GM21825 (cell line): Measurements from ENCODE around the gene PDRG1.

Experiments used
- ATAC-seq: cut with Tn5 transposase; IDR thresholded peaks from one replicate; pipeline ENCODE4 v1.9.1; 2021; ENCODE audit warnings: mild to moderate bottlenecking, moderate library complexity; ENCODE audit not compliant: unreplicated experiment

PDRG1 gene

GRCh38 chr20:31951530-31952453 lies at the start of gene PDRG1:
Gene PDRG1 (minus strand): TSS chr20:31952046. CDS start chr20:31951961, 85 bp downstream.
- ATAC-seq, result peak; percentile 87

DNA sequence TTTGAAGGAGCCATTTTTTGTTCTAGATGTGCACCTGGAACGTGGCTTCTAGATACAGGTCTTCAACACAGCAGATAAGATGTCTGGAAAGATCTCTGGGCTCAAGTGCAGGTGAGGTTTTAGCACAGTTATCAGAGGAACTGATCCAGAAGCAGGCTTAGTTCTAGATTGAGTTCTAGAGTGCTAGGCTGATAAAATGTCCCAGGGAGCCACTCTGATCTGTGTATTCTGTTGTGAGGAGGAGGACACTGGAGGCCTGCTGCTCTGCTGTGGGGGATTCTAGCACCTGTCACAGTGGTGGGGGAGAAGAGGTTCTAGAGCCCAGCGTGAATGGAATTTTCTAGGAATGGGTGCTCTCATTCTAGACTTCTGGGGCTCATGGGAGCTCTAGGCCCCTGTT lies 46.4 kb upstream of the PDRG1 start:
- ATAC-seq, result no peak

- ATAC-seq, result no peak
Observed at GRCh38 chr20:31996996-31997395, 45.1 kb upstream of the PDRG1 start.

GRCh38 chr20:31992086-31992485 lies 40.2 kb upstream of the PDRG1 start:
- ATAC-seq, result no peak

- ATAC-seq, result no peak
Observed at GRCh38 chr20:31991339-31991705, 39.5 kb upstream of the PDRG1 start.

GRCh38 chr20:31990641-31991338 lies 38.9 kb upstream of the PDRG1 start:
- ATAC-seq, result no peak

GRCh38 chr20:31989030-31989645 lies 37.3 kb upstream of the PDRG1 start:
- no peak for ATAC-seq

DNA sequence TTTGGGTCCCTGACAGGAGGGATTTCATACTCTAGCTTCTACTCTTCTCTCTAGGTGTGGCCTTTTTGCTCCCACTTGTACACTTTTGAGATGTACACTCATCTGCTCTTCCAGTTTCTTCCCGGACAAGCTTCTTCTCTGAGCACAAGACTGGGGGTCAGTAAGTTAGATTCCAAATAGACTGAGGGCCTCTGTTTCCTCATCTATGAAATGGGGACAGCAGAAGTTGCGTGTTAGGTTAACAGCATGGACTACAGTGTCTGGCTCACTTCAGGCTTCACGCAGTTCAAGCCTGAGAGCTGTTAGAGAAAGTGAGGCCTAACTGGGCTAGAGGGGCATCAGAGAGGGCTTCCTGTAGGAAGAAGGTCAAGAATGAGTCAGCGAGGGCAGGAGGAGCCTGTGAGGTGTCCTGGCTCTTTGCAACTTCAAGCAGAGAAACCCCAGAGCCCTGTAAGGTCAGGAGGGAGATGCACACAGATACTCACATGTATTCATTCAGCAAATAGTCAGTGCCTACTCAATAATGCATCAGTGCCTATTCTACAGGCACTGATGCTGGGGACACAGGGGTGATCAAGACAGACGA lies 36.7 kb upstream of the PDRG1 start:
- ATAC-seq, result no peak

GRCh38 chr20:31987744-31988143 lies 35.9 kb upstream of the PDRG1 start:
- ATAC-seq, result no peak

- no peak for ATAC-seq
Observed at GRCh38 chr20:31984981-31985471, 33.2 kb upstream of the PDRG1 start.

GRCh38 chr20:31981784-31982183 lies 29.9 kb upstream of the PDRG1 start:
- ATAC-seq, result no peak

DNA sequence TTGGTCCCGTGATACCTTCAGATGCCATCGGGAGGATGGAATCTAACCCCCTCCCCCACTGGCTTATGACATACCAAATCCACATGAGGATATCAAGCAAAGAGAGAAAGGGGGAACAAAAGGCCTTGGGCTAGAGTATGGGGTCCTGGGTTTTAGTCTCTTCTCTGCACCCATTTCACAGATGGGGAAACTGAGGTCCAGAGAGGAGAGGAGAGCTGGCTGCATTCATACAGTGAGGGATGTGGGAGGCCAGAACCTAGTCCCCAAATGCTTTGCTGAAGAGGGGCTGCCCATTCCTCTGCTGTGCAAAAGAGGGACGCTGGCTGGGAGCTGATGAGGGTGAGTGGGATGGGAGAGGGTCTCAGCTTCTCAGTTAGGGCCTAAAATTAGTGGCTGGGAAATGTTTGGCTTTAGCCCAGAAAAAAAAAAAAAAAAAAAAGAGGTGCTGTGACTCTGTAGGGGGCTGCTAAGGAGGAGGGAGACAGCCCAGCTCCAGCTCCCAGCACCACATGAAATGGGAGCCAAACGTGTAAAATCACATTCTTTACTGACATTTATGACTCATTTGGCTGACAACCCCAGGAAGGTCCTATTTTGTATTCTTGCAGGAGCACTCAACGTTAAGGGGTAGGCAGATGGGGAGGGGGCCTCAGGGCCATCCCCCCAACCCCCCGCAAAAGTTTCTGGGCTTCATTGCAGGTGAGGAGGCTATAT lies 28.0 kb upstream of the PDRG1 start:
- no peak for ATAC-seq

DNA sequence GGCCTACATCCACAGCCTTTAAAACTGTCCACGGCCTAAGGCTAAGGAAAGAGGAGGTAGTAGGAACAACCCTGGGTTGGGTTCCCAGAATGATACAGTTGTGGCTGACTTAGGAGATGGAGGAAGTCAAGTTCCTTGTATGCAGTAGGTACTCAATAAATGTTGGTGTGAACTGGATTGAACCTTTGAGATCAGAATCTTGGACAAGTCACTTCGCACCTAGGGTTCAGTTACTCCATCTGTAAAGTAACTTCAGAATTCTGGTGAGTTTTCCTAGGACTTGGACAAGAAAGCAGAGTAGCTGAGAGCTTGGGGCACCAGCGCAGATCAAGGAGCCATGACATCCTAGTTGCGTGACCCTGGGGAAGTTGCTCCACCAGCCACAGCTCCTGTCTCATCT lies 25.2 kb upstream of the PDRG1 start:
- no peak for ATAC-seq

DNA sequence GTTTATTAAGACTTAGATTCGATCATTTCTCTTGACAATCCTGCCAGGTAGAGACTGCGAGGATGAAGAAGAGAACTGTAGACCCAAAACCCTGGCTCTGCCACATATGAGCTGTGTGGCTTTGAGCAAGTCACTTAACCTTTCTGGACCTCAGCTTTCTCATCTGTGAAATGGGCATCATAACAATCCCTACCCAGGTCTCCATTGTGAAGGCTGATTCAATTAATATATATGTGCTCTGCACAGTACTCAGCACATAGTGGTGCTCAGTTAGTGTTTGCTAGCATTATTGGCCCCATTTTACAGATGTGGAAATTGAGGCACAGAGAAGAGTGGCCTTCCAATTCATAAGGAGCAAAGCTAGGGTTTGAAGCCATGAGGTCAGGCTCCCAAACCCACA lies 24.0 kb upstream of the PDRG1 start:
- ATAC-seq, result no peak

- ATAC-seq, result no peak
Observed at GRCh38 chr20:31974951-31975487, 23.2 kb upstream of the PDRG1 start.

DNA sequence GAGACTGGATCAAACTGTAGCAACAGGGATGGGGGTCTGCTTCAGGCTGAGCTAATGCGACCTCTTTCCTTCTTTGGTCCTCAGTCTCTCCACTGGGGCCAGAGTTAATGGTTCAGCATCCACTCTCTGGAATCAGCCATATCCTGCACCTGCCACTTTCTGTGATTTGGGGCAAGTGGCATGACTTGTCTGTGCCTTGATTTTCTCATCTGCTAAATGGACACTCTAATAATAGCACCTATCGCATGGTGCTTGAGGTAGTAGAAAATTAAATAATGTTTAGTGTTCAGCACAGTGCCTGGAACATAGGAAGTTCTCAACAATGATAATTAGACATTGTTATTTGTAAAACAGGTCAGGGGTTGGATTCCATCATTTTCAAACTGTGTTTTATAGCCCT lies 22.4 kb upstream of the PDRG1 start:
- no peak for ATAC-seq

- no peak for ATAC-seq
Observed at GRCh38 chr20:31972471-31973021, 20.7 kb upstream of the PDRG1 start.

DNA sequence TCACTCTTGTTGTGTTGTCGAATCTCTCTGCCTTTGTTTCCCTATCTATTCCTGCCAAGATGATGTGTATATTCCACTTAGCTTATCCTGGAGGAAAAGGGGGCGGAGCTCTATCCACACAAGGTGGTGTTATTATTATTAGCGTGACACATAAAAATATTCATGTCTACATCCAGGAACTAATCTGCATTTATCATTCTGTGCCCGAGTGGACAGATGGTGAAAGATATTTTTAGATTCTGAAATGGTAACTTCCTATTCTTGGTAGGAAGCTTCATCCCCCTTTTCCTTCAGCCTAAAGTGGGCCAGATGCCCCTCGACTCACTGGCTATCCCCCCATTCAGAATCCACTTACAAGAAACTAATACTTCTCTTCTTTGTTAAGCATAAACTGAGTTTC lies 18.1 kb upstream of the PDRG1 start:
- ATAC-seq, result no peak

DNA sequence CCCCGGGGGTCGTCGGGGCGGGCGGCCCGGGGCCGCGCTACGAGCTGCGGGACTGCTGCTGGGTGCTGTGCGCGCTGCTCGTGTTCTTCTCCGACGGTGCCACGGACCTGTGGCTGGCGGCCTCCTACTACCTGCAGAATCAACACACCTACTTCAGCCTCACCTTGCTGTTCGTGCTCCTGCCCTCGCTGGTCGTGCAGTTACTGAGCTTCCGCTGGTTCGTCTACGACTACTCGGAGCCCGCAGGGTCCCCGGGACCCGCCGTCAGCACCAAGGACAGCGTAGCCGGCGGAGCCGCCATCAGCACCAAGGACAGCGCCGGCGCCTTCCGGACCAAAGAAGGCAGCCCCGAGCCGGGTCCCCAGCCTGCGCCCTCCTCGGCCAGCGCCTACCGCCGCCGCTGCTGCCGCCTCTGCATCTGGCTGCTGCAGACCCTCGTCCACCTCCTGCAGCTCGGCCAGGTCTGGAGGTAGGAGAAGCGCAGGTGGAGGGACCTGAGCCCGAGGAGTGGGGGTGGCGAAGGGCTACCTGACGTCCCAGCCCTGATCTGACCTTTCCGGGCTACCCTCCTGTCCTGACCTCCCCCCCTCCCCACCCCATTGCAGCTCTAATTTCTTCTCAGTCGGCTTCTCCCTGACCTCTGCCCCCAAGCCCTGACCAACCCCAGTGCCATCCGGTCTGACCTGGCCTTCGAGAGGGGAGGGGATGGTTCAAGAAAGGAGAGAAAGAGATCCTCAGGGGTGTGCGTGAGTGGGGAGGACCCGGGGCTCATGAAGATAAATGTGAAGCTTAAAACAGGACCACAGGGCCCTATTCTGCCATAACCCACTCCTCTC lies 16.7 kb upstream of the PDRG1 start:
- no peak for ATAC-seq
